OCI-LY1 (cell line): ENCODE data around the gene SUCO.

Experiments used
- EZH2 ChIP-seq: fragments of 200-600 bp; sonication (generic), shearing (Covaris generic); IDR thresholded peaks from 2 replicates; pipeline ENCODE4 v1.8.0; 2017; ENCODE audit warnings: borderline replicate concordance, mixed run types, mild to moderate bottlenecking, antibody characterized with exemption, low read length, moderate library complexity, mixed read lengths
- TF ChIP-seq, protein P1 (sequence below): fragments of 200-600 bp; sonication (generic), shearing (Covaris generic); IDR thresholded peaks from 2 replicates; pipeline ENCODE4 v1.5.1; 2017; ENCODE audit warnings: mild to moderate bottlenecking, antibody characterized with exemption, low read length, moderate library complexity, mixed read lengths

DNA sequence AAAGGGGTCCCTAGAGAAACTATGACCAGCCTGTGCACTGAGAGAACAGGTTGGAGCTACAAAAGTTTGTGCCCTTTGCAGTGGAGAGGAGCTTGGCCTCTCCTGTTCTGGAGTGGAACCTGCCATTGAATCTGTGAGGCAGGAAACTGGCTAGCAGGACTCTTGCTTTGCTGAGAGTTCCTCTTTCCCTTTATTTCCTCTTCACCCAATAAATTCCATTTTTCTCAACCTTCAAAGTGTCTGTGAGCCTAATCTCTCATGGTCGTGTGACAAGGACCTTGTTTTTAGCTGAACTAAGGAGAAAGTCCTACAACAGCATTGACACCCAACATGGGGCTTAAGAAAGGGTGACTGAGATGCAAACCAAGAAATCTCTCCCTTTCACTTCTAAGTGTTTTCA is 83.2 kb downstream of the SUCO start:
- no peak for TF ChIP-seq EZH2
- TF ChIP-seq, protein P1, sequence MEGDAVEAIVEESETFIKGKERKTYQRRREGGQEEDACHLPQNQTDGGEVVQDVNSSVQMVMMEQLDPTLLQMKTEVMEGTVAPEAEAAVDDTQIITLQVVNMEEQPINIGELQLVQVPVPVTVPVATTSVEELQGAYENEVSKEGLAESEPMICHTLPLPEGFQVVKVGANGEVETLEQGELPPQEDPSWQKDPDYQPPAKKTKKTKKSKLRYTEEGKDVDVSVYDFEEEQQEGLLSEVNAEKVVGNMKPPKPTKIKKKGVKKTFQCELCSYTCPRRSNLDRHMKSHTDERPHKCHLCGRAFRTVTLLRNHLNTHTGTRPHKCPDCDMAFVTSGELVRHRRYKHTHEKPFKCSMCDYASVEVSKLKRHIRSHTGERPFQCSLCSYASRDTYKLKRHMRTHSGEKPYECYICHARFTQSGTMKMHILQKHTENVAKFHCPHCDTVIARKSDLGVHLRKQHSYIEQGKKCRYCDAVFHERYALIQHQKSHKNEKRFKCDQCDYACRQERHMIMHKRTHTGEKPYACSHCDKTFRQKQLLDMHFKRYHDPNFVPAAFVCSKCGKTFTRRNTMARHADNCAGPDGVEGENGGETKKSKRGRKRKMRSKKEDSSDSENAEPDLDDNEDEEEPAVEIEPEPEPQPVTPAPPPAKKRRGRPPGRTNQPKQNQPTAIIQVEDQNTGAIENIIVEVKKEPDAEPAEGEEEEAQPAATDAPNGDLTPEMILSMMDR = no peak
